Skeletal muscle tissue (tissue), 4 donors: Measurements from ENCODE around the gene ENHO. TPM values are rescaled to one million over a fixed set of nuclear protein-coding genes. Genes with fewer than 3 reads are reported as not detected.

Experiments used
- H3K27ac ChIP-seq: one replicate; pipeline ENCODE4 v1.7.0; 2013; ENCODE audit warnings: mild to moderate bottlenecking, low read depth, low read length, inconsistent platforms
- H3K27me3 ChIP-seq, 3 donors: one replicate each; pipeline ENCODE4 v1.7.0; 2013; ENCODE audit warnings: low read length in 3 of 3; ENCODE audit not compliant: control insufficient read depth in 3 of 3, insufficient read depth in 3 of 3
- H3K36me3 ChIP-seq, 3 donors: one replicate each; pipeline ENCODE4 v1.7.0; 2013; ENCODE audit warnings: low read length in 3 of 3; ENCODE audit not compliant: control insufficient read depth in 3 of 3, insufficient read depth in 3 of 3
- H3K4me1 ChIP-seq, 3 donors: one replicate each; pipeline ENCODE4 v1.7.0; 2013; ENCODE audit warnings: low read length in 3 of 3, mild to moderate bottlenecking in 3 of 3; ENCODE audit not compliant: control insufficient read depth in 3 of 3, insufficient read depth in 3 of 3
- H3K4me3 ChIP-seq, 3 donors: one replicate each; pipeline ENCODE4 v1.7.0; 2013; ENCODE audit warnings: low read length in 3 of 3
- H3K9ac ChIP-seq, 3 donors: one replicate each; pipeline ENCODE4 v1.7.0; 2013; ENCODE audit warnings: low read length in 3 of 3, mild to moderate bottlenecking in 3 of 3, moderate library complexity in 2 of 3, low read depth in 1 of 3
- H3K9me3 ChIP-seq, 3 donors: one replicate each; pipeline ENCODE4 v1.7.0; 2013; ENCODE audit warnings: low read length in 3 of 3; ENCODE audit not compliant: control insufficient read depth in 3 of 3
- total RNA-seq: library from RNA; depleted of rRNA; stranded (reverse); fragments of >200 nt; gene quantifications from one replicate; pipeline ENCODE4 v1.2.3, GENCODE V29; 2014
- donor health status: Osteomylitis.

The ENHO gene
- total RNA-seq, 1 donor from 2014 or later: 4.2 TPM

DNA sequence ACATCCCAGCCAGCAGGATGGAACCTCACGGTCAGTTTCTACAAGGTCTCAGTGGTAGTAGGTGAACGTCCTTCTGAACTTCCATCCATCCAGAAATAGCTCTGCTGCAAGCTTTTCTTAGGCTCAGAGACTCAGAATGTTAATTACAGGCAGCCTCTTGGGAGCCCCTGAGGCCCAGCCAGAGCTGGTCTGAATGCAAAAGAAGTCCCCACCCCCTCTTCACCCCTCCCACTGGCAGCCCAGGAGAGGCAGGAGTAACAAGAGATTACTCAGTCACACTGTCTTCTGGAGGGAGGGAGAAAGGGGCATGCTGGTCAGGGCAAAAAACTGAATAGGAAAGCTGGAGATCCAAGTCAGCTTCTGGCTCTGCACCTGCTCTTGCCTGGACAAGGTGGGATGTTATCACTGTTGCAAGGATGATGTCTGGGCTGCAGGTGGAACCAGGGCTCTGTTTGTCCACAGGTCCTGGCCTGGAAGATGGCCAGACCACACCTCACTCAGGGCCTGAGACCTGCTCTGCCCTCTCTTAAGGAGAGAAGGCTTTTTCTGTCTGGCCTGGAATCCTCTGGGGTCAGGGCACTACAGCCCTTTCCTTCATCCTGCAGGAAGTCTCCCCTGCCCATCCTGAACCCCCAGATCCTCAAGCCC lies 9.1 kb downstream of the ENHO start:
- Histone ChIP-seq H3K36me3 (no peaks in the 10 kb centered on the region), H3K27me3 (peaks cover 0 to 12% (median 0%) of the 10 kb centered on the region in 3 donors), H3K27ac (no peak overlapping the region), H3K9me3 (no peaks in the 10 kb centered on the region), H3K4me3 (no peak overlapping the region), H3K9ac (no peak overlapping the region), H3K4me1 (peaks cover 0 to 4% (median 2%) of the 10 kb centered on the region in 3 donors)

- Histone ChIP-seq H3K4me1 (peaks cover 0 to 2% (median 2%) of the 10 kb centered on the region in 3 donors), H3K36me3 (no peaks in the 10 kb centered on the region), H3K9ac (no peak overlapping the region), H3K9me3 (no peaks in the 10 kb centered on the region), H3K27ac (no peak overlapping the region), H3K4me3 (no peak overlapping the region), H3K27me3 (peaks cover 0 to 12% (median 0%) of the 10 kb centered on the region in 3 donors)
These were observed 10.4 kb downstream of the ENHO start for GRCh38 chr9:34512131-34513078.

DNA sequence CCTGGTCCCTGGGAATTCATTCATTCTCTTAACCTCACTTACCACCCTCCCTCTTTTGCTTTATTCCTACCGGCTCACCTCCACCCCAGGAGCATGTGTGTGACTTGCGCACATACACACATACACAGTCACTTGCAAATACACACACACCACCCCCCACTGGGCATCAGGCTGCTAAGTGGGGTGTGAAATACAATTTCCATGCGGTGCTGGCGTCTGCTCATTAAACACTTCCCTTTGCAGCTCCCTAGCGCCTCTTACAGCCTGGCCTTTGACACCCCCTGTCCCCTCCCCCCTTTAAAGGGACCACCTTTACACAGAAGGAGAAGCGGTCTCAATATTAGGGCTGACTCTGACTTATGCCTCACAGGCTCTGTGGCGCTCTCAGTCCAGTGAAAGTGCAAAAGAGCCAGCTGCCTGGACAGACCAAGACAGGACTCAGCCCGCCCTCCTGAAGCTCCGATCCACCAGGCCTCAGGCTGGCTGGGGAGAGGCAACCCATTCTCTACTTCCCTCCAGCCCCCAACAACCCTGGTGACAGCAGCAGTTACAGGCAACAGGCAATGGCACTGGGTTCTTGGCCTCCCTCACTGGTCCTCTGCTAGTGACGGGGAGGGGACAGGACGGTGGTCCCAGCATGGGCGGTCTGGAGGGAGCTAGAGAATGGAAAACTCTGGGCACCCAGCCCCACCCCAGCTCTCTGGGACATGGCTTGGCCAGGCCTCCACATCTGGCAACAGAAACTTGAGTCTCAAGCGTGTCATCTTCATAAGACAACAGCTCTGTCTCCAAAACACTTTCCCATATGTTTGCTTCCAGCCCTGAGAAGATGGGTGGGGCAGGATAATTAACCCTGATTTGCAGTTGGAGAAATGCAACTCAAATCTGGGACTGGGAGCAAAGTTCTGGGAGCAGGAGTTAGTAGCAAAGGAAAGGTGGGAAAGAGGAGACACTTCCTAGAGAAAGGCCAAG lies 12.0 kb downstream of the ENHO start:
- H3K4me3 ChIP-seq: no peak overlapping the region
- H3K9me3 ChIP-seq: no peaks in the 10 kb centered on the region
- no peaks in the 10 kb centered on the region for H3K36me3 ChIP-seq
- H3K9ac ChIP-seq: no peak overlapping the region
- H3K4me1 ChIP-seq: peaks cover 0 to 2% (median 2%) of the 10 kb centered on the region in 3 donors
- H3K27ac ChIP-seq: no peak overlapping the region
- H3K27me3 ChIP-seq: peaks cover 0 to 12% (median 0%) of the 10 kb centered on the region in 3 donors

DNA sequence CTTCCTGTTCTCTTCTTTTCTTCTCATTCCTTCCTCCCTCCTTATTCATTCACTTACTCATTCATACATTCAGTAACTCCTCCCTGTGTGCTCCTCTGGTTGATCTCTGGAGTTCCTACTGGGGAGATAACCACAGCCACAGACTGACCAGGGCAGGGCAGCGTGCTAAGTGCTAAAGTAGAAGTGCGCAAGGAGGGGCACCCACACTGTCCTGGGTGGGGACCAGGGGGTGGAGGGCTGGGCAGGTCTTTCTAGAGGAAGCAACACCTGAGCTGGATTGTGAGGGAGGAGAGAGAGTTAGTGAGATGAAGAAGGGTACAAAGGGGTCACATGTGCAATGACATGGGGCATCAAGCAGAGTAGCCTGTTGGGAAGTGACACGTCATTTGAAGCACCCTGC lies 13.8 kb downstream of the ENHO start:
- Histone ChIP-seq H3K27me3 (peaks cover 0 to 4% (median 0%) of the 10 kb centered on the region in 3 donors), H3K9me3 (no peaks in the 10 kb centered on the region), H3K27ac (no peak overlapping the region), H3K4me3 (no peak overlapping the region), H3K36me3 (no peaks in the 10 kb centered on the region), H3K4me1 (peaks cover 0 to 2% (median 2%) of the 10 kb centered on the region in 3 donors), H3K9ac (no peak overlapping the region)

DNA sequence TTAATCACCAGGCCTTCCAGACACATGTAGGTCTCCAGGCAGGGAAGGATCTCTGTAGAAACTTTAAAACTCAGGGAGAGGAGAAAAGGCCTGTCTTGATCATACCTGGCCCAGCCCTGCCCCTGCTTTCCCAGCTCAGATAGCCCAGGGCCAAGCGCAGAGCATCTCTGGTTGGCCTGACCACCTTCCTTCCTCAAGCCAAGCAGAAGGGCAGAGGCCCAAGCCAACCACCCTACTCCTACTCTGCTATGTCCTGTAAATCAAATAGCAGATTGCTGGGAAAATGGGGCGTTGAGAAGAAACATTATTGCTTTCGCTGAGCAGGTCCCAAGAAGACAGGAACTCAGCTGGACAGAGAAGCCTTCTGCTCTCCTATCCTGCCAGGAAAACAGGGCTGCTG lies 14.3 kb downstream of the ENHO start:
- H3K36me3 ChIP-seq: no peaks in the 10 kb centered on the region
- no peaks in the 10 kb centered on the region for H3K9me3 ChIP-seq
- H3K9ac ChIP-seq: no peak overlapping the region
- H3K27ac ChIP-seq: no peak overlapping the region
- H3K27me3 ChIP-seq: peaks cover 0 to 4% (median 0%) of the 10 kb centered on the region in 3 donors
- peaks cover 0 to 2% (median 2%) of the 10 kb centered on the region in 3 donors for H3K4me1 ChIP-seq
- H3K4me3 ChIP-seq: no peak overlapping the region

GRCh38 chr9:34507966-34508365 lies 14.8 kb downstream of the ENHO start:
- Histone ChIP-seq H3K9me3 (no peaks in the 10 kb centered on the region), H3K27ac (no peak overlapping the region), H3K4me1 (peaks cover 0 to 2% (median 2%) of the 10 kb centered on the region in 3 donors), H3K4me3 (no peak overlapping the region), H3K27me3 (peaks cover 0 to 4% (median 0%) of the 10 kb centered on the region in 3 donors), H3K9ac (no peak overlapping the region), H3K36me3 (no peaks in the 10 kb centered on the region)

- H3K9me3 ChIP-seq: no peaks in the 10 kb centered on the region
- H3K27me3 ChIP-seq: peaks cover 0 to 4% (median 0%) of the 10 kb centered on the region in 3 donors
- no peak overlapping the region for H3K27ac ChIP-seq
- H3K9ac ChIP-seq: no peak overlapping the region
- no peaks in the 10 kb centered on the region for H3K36me3 ChIP-seq
- H3K4me1 ChIP-seq: peaks cover 0 to 2% (median 2%) of the 10 kb centered on the region in 3 donors
- no peak overlapping the region for H3K4me3 ChIP-seq
These were observed 15.2 kb downstream of the ENHO start for GRCh38 chr9:34507556-34507955.

DNA sequence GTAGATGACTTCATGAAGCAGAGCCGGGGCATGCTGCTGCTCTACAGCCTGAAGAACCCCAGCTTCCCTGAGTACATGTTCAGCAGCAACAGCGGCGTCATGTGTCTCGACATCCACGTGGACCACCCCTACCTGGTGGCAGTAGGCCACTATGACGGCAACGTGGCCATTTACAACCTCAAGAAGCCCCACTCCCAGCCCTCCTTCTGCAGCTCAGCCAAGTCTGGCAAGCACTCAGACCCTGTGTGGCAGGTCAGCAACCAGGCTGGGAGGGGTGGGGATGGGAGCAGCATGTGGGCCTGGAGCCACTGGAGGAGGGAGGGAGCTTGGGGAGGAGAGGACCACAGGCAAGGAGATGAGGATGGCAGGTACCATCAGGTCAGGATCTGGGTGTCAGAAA lies 16.2 kb downstream of the ENHO start:
- H3K27ac ChIP-seq: no peak overlapping the region
- peaks cover 0 to 2% (median 2%) of the 10 kb centered on the region in 3 donors for H3K4me1 ChIP-seq
- no peaks in the 10 kb centered on the region for H3K36me3 ChIP-seq
- no peaks in the 10 kb centered on the region for H3K9me3 ChIP-seq
- H3K9ac ChIP-seq: no peak overlapping the region
- H3K4me3 ChIP-seq: no peak overlapping the region
- no peaks in the 10 kb centered on the region for H3K27me3 ChIP-seq

DNA sequence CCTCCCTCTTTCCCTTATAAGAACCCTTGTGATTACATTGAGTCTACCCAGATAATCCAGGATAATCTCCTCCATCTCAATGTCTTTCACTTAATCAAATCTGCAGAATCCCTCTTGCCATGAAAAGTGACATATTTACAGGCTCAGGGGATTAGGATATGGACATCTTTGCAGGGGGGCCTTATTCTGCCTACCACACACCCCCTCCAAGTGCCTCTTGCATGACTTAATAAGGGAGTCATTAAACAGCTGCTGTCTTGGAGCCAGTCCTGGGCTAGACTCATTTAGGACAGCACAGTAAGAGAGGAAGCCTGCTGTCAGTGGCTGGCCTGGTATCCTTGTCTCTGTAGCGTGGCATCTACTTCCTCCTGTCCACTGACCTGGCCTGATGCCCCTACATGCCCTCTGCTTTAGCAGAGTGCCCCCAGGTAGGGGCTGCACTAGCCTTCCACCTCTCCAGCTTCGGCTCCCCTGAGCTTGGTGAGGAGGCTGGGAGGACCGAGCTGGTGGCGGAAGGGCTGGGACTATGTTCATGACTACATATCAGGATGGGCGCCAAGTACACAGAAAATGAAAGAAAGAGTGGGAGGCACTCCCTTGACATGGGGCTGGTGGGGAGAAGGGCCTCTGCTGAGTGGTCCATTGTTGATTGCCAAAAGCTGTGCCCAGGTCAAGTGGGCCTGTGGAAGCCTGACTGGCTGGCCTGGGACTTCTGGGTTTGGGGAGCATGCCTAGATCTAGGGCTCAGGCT lies 17.2 kb downstream of the ENHO start:
- H3K4me1 ChIP-seq: peaks cover 0 to 2% (median 0%) of the 10 kb centered on the region in 3 donors
- H3K4me3 ChIP-seq: no peak overlapping the region
- no peaks in the 10 kb centered on the region for H3K27me3 ChIP-seq
- H3K9ac ChIP-seq: no peak overlapping the region
- H3K27ac ChIP-seq: no peak overlapping the region
- H3K9me3 ChIP-seq: no peaks in the 10 kb centered on the region
- H3K36me3 ChIP-seq: no peaks in the 10 kb centered on the region
